NCI-H146 (cell line): ENCODE results near the gene ARHGEF7.
"Not testable (repeated sequence)": the region's sequence is repeated elsewhere in the genome, so short reads cannot be mapped to it uniquely, and the experiment has no call there.

Experiments used
- DNase-seq: peaks from one replicate; lab custom pipeline; 2025; lab: John Stamatoyannopoulos, UW

ARHGEF7 gene

GRCh38 chr13:111171112-111171511 lies 56.0 kb downstream of the ARHGEF7 start:
- DNase-seq = no peak

GRCh38 chr13:111171629-111172028 lies 56.5 kb downstream of the ARHGEF7 start:
- no peak for DNase-seq

- no peak for DNase-seq
Observed at GRCh38 chr13:111174377-111175114, 59.4 kb downstream of the ARHGEF7 start.

- DNase-seq = no peak
Observed at GRCh38 chr13:111175372-111175771, 60.3 kb downstream of the ARHGEF7 start.

- DNase-seq = no peak
Observed at GRCh38 chr13:111175935-111176334, 60.8 kb downstream of the ARHGEF7 start.

- DNase-seq = no peak
Observed at GRCh38 chr13:111176421-111176820, 61.3 kb downstream of the ARHGEF7 start.

GRCh38 chr13:111177081-111177711 lies 62.1 kb downstream of the ARHGEF7 start:
- no peak for DNase-seq

- no peak for DNase-seq
Observed at GRCh38 chr13:111177921-111178320, 62.8 kb downstream of the ARHGEF7 start.

- no peak for DNase-seq
Observed at GRCh38 chr13:111178402-111178801, 63.3 kb downstream of the ARHGEF7 start.

- DNase-seq = no peak
Observed at GRCh38 chr13:111179908-111180760, 65.0 kb downstream of the ARHGEF7 start.

- no peak for DNase-seq
Observed at GRCh38 chr13:111181977-111182376, 66.9 kb downstream of the ARHGEF7 start.

- DNase-seq = no peak
Observed at GRCh38 chr13:111183087-111183645, 68.1 kb downstream of the ARHGEF7 start.

- DNase-seq = no peak
Observed at GRCh38 chr13:111183959-111184358, 68.8 kb downstream of the ARHGEF7 start.

GRCh38 chr13:111184458-111185401 lies 69.6 kb downstream of the ARHGEF7 start:
- DNase-seq = no peak

- DNase-seq = no peak
Observed at GRCh38 chr13:111186305-111186935, 71.3 kb downstream of the ARHGEF7 start.

- no peak for DNase-seq
Observed at GRCh38 chr13:111187960-111188541, 72.9 kb downstream of the ARHGEF7 start.

- DNase-seq = not testable (repeated sequence)
Observed at GRCh38 chr13:111189064-111189505, 74.0 kb downstream of the ARHGEF7 start.

- DNase-seq = not testable (repeated sequence)
Observed at GRCh38 chr13:111189516-111189915, 74.4 kb downstream of the ARHGEF7 start.

GRCh38 chr13:111193223-111193622 lies 78.1 kb downstream of the ARHGEF7 start:
- DNase-seq = not testable (repeated sequence)

GRCh38 chr13:111194651-111195050 lies 79.5 kb downstream of the ARHGEF7 start:
- not testable (repeated sequence) for DNase-seq
